T47D (cell line): ENCODE measurements around the gene MAPK10.
A peak's percentile ranks its signal among the peaks of the same experiment; 100 is the strongest.

Source experiments
- DNase-seq, 2 experiments: peaks; one replicate each; pipeline versions ENCODE4 v3.0.0 to v3.0.0-alpha.2; 2011 to 2012; ENCODE audit warnings: low read depth in 1 of 2, low spot score in 1 of 2
- JUND ChIP-seq: IDR thresholded peaks from 2 replicates; pipeline ENCODE4 v1.6.1; 2012; ENCODE audit warnings: low read depth
- in situ Hi-C: cut with HindIII; loops from 2 replicates; pipeline ENCODE4 v1.10.0; 2016; ENCODE audit warnings: low sequenced_read_pairs, low pct_unique_long_range_greater_than_20kb

Gene MAPK10

GRCh38 chr4:86247906-86248305, 111.9 kb downstream of the MAPK10 start:
- no peak for DNase-seq
- in situ Hi-C loops = no loop called here
- TF ChIP-seq JUND = no peak

GRCh38 chr4:86247320-86247719, 112.5 kb downstream of the MAPK10 start:
- in situ Hi-C loops = no loop called here
- DNase-seq = no peak

GRCh38 chr4:86243750-86244149, 116.1 kb downstream of the MAPK10 start:
- in situ Hi-C loops = no loop called here
- no peak for TF ChIP-seq JUND
- DNase-seq = no peak

More at GRCh38 chr4:86247320-86247719, 112.5 kb downstream of the MAPK10 start:
- no peak for TF ChIP-seq JUND

GRCh38 chr4:86242677-86243076, 117.2 kb downstream of the MAPK10 start:
- in situ Hi-C loops = no loop called here
- no peak for DNase-seq
- no peak for TF ChIP-seq JUND

GRCh38 chr4:86235549-86235948, 124.3 kb downstream of the MAPK10 start:
- TF ChIP-seq JUND = no peak
- in situ Hi-C loops = no loop called here
- DNase-seq = no peak

- DNase-seq = peak in 1 of 2 experiments; percentile 35
- TF ChIP-seq JUND = no peak
- in situ Hi-C loops = no loop called here
Observed at GRCh38 chr4:86233681-86234080, 126.2 kb downstream of the MAPK10 start.

- no peak for DNase-seq
- in situ Hi-C loops = no loop called here
- no peak for TF ChIP-seq JUND
Observed at GRCh38 chr4:86233090-86233489, 126.8 kb downstream of the MAPK10 start.

GRCh38 chr4:86223472-86223871, 136.4 kb downstream of the MAPK10 start:
- no peak for TF ChIP-seq JUND
- peak in 1 of 2 experiments; percentile 52 for DNase-seq
- in situ Hi-C loops = no loop called here

- TF ChIP-seq JUND = no peak
- no peak for DNase-seq
- in situ Hi-C loops = no loop called here
Observed at GRCh38 chr4:86221002-86221401, 138.9 kb downstream of the MAPK10 start.

GRCh38 chr4:86220121-86220520, 139.7 kb downstream of the MAPK10 start:
- in situ Hi-C loops = no loop called here
- no peak for TF ChIP-seq JUND
- DNase-seq = no peak

- peak in 1 of 2 experiments; percentile 75 for DNase-seq
- in situ Hi-C loops = no loop called here
- TF ChIP-seq JUND = no peak
Observed at GRCh38 chr4:86218746-86219473, 140.9 kb downstream of the MAPK10 start.

GRCh38 chr4:86203176-86203575, 156.7 kb downstream of the MAPK10 start:
- TF ChIP-seq JUND = no peak
- in situ Hi-C loops = no loop called here
- DNase-seq = no peak

GRCh38 chr4:86185659-86186058, 174.2 kb downstream of the MAPK10 start:
- no peak for TF ChIP-seq JUND
- DNase-seq = no peak
- in situ Hi-C loops = no loop called here

GRCh38 chr4:86184901-86185285, 175.0 kb downstream of the MAPK10 start:
- no peak for TF ChIP-seq JUND
- in situ Hi-C loops = no loop called here
- DNase-seq = no peak
